Effector memory CD8-positive, alpha-beta T cell (primary cell): ENCODE data around the gene EIF4H.
"Not testable (repeated sequence)": the region's sequence is repeated elsewhere in the genome, so short reads cannot be mapped to it uniquely, and the experiment has no call there.

ENCODE experiments used
- ATAC-seq: fragments of 150-1000 bp; cut with Tn5 transposase; replicated peaks from 2 replicates; pipeline ENCODE4 v1.10.0; 2021; ENCODE audit warnings: mild to moderate bottlenecking, moderate library complexity
- DNase-seq, 3 experiments: peaks; one replicate each; pipeline ENCODE4 v3.0.0; 2021
- H3K27ac Mint-ChIP-seq, 2 donors: one replicate each; pipeline ENCODE4 v1.8.0; 2022; ENCODE audit warnings: mild to moderate bottlenecking in 2 of 2, mixed read lengths in 2 of 2, moderate library complexity in 2 of 2
- H3K27me3 Mint-ChIP-seq, 2 donors: one replicate each; pipeline ENCODE4 v1.8.0; 2022; ENCODE audit warnings: mixed read lengths in 2 of 2
- H3K36me3 Mint-ChIP-seq: one replicate; pipeline ENCODE4 v1.8.0; 2022; ENCODE audit warnings: mild to moderate bottlenecking, moderate library complexity, mixed read lengths; ENCODE audit not compliant: insufficient read depth
- H3K4me1 Mint-ChIP-seq, 2 donors: one replicate each; pipeline ENCODE4 v1.8.0; 2022; ENCODE audit warnings: low read depth in 2 of 2, mixed read lengths in 2 of 2
- H3K4me3 Mint-ChIP-seq, 2 donors: one replicate each; pipeline ENCODE4 v1.8.0; 2022; ENCODE audit warnings: mild to moderate bottlenecking in 2 of 2, mixed read lengths in 2 of 2, moderate library complexity in 2 of 2
- H3K9me3 Mint-ChIP-seq, 2 donors: one replicate each; pipeline ENCODE4 v1.8.0; 2022; ENCODE audit warnings: mixed read lengths in 2 of 2

EIF4H gene

DNA sequence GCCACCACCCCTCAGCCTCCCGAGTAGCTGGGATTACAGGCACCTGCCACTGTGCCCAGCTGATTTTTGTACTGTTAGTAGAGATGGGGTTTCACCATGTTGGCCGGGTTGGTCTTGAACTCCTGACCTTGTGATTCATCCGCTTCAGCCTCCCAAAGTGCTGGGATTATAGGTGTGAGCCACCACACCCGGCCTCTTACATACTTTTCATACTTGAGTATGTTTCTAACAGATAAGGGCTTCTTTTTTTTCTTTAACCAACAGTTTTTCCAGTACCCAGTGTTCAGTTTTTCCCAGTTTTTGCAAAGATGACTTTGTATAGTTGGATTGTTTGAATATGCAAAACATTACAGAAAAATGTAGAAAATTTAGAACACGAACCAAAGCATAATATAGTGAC is 7.7 kb downstream of the EIF4H start:
- Mint-ChIP-seq H3K4me1 (peaks cover 62 to 81% of the 10 kb centered on the region in 2 donors), H3K9me3 (no peaks in the 10 kb centered on the region), H3K27ac (peak overlapping the region; percentile 52 to 78), H3K4me3 (peak overlapping the region; percentile 23 to 44), H3K36me3 (peaks cover 64% of the 10 kb centered on the region), H3K27me3 (no peaks in the 10 kb centered on the region)
- ATAC-seq, result no peak
- DNase-seq, result no peak

DNA sequence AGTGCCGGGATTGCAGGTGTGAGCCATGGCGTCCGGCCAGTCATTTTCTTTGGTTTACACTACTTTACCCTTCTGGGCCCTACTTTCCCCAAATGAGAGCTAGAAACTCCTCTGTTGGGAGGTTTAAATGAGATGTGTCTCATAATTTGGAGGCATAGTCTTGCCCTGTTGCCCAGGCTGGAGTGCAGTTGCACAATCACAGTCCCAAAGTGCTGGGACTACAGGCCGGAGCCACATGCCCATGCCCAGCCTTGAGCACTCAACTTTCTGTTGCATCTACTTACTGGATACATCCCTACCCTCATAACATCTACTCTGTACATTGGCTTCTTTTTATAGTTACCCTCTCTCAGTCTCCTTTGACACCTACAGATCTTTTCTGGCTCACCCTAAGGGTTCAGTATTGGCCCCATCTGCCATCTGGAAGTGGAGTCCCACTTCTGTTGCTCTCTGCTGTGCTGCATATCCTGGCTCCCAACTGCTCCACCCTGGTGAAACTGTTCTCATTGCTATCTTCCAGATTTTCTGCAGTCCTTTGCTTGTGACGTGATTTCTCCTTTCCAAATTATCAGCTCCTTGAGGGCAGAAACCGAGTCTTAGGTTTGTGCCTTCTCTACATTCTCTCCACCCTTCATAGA is 8.4 kb downstream of the EIF4H start:
- Mint-ChIP-seq H3K27ac (peak overlapping the region; percentile 52 to 67), H3K9me3 (no peaks in the 10 kb centered on the region), H3K27me3 (no peaks in the 10 kb centered on the region), H3K36me3 (peaks cover 63% of the 10 kb centered on the region), H3K4me1 (peaks cover 63 to 80% of the 10 kb centered on the region in 2 donors), H3K4me3 (peak overlapping the region; percentile 19 to 44)
- ATAC-seq (no peak), DNase-seq (no peak)

DNA sequence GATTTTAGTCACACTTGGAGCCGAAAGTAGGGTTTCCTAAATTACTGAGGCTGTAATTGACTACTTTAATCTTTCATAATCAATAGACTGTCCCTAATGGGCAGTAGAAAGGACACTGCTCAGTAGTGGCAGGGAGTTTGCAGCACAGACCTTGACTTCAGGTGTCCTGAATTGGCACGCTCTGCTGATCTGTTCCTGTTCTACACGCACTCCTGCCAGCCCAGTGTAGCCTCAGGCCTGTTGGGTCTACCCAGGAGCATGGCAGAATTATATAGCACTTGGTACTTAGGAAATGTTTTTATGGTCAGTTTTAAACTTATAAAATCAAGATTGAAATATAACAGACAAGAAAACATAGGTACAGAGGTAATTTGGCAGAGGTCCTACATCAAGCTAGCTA is 9.0 kb downstream of the EIF4H start:
- no peak for ATAC-seq
- Mint-ChIP-seq H3K36me3 (peaks cover 63% of the 10 kb centered on the region), H3K4me3 (peak overlapping the region; percentile 19 to 44)

DNA sequence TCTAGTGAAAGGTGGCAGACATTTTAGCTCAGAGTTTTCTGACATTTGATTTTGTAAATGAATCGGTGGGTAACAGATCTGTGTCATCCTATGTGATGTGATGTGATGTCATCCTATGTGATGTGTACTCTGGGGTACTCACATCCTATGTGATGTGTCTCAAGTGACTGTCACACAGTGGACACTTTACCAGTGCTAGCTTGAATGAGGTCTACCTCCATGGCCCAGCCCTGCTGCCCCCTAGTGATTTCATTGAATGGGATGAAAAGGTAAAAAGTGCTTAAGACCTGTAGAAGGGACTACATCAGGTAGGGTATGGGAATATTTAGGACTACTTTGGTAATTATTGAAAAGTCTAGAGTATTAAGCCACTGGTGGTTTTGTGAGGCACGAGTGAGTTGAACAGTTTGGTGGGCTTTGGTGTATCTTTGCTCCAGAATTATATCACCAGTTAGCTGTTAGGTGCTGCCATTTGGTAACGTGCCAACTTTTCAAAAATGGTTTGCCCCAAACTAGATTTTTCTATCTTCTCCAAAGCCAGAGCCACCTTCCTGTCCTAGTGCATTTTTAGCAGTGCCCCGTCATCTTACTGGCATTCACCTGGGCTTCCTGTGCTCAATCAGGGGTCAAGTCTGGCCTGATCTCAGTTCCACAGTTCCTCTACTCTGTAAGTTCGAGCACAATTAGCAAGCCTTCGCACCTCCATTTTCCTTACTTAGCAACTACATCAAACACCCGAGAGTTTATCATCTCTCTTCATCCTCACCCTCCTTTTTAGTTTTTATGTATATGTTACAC is 9.7 kb downstream of the EIF4H start:
- DNase-seq (peak in 1 of 3 experiments; percentile 16), ATAC-seq (peak; percentile 74)
- H3K27me3 Mint-ChIP-seq, result no peaks in the 10 kb centered on the region
- peaks cover 63% of the 10 kb centered on the region for H3K36me3 Mint-ChIP-seq
- H3K9me3 Mint-ChIP-seq, result no peaks in the 10 kb centered on the region
- H3K4me1 Mint-ChIP-seq, result peaks cover 63 to 81% of the 10 kb centered on the region in 2 donors
- peak overlapping the region; percentile 52 to 67 for H3K27ac Mint-ChIP-seq
- H3K4me3 Mint-ChIP-seq, result peak overlapping the region; percentile 40 to 47

More for the DNA sequence above, 9.0 kb downstream of the EIF4H start:
- H3K9me3 Mint-ChIP-seq, result no peaks in the 10 kb centered on the region
- no peaks in the 10 kb centered on the region for H3K27me3 Mint-ChIP-seq
- H3K27ac Mint-ChIP-seq, result peak overlapping the region; percentile 52 to 67
- DNase-seq, result no peak
- peaks cover 63 to 80% of the 10 kb centered on the region in 2 donors for H3K4me1 Mint-ChIP-seq

DNA sequence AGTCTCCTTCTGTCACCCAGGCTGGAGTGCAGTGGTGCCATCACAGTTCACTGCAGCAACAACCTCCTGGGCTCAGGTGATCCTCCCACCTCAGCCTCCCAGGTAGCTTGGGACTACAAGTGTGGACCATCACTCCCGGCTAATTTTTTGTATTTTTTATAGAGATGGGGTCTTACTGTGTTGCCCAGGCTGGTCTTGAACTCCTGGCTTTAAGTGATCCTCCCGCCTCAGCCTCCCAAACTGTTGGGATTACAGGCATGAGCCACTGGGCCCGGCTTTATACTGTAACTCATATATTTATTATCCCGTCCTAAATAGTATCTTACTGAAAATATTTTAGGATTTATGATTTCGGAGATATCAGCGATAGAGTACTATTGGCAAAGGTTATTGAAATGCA is 10.9 kb downstream of the EIF4H start:
- Mint-ChIP-seq H3K9me3 (no peaks in the 10 kb centered on the region), H3K36me3 (peaks cover 67% of the 10 kb centered on the region), H3K27ac (peak overlapping the region; percentile 52 to 67), H3K27me3 (no peaks in the 10 kb centered on the region), H3K4me3 (peak overlapping the region; percentile 47 to 48), H3K4me1 (peaks cover 60 to 74% of the 10 kb centered on the region in 2 donors)
- ATAC-seq (no peak), DNase-seq (no peak)

DNA sequence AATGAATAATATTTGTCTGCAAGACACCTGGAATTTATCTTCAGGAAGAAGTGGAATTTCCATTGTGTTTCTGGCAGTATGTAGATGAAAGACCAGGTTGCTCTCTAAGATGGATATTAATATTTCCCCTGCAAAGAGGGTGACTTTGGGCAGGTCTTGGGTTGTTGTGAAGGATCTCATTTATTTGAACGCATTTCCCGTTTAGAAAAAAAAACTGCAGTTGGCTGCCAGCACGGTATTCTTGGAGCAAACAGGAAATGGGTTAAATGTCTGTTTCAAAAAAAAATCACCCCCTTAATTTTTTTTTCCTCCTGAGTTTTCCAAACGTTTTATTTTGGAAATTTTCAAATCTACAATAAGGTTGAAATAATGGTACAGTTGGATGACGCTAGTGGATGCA is 11.5 kb downstream of the EIF4H start:
- Mint-ChIP-seq H3K4me1 (peaks cover 58 to 68% of the 10 kb centered on the region in 2 donors), H3K4me3 (peak overlapping the region; percentile 47 to 48), H3K36me3 (peaks cover 69% of the 10 kb centered on the region), H3K27ac (peak overlapping the region in 1 of 2 donors; percentile 67), H3K9me3 (no peaks in the 10 kb centered on the region), H3K27me3 (no peaks in the 10 kb centered on the region)
- ATAC-seq (no peak), DNase-seq (no peak)

DNA sequence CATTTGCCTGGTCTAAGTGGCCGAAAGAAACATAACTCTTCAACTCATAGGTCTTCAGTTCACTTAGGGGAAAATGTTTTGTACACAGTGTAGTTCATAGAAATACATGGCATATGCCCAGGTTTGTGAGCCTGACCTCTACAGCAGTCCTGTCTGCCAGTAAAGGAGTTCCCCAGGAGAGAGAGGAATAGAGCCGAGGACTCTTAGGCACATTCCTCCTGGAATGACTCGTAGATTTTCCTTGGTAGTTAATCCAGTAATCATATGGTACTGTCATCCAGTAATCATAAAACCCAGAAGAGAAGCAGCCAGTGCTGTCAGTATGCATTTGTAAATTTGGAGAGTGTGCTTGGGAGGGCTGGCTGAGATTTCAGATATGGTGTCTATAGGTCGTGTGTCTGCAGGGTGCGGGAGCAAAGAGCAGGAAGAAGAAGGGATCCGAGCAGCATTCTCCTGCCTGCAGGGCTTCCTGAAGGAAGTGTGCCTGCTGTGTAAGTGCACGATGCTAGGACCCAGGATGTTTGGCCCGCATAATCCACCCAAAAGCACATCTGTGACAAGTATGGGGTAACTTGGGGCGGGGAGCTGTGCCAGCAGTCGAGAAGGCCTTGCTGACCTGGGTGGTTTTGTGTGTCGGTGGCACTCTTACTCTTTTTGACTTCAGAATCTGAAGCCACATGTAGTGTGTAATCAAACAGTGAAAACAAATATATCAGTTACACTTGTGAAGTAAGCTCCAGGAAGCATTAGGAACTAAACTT is 13.9 kb downstream of the EIF4H start:
- DNase-seq, result no peak
- no peak for ATAC-seq
- H3K27ac Mint-ChIP-seq, result peak overlapping the region in 1 of 2 donors; percentile 72
- H3K9me3 Mint-ChIP-seq, result no peaks in the 10 kb centered on the region
- H3K4me3 Mint-ChIP-seq, result no peak overlapping the region
- no peaks in the 10 kb centered on the region for H3K27me3 Mint-ChIP-seq
- peaks cover 78% of the 10 kb centered on the region for H3K36me3 Mint-ChIP-seq
- H3K4me1 Mint-ChIP-seq, result peaks cover 42 to 44% of the 10 kb centered on the region in 2 donors

DNA sequence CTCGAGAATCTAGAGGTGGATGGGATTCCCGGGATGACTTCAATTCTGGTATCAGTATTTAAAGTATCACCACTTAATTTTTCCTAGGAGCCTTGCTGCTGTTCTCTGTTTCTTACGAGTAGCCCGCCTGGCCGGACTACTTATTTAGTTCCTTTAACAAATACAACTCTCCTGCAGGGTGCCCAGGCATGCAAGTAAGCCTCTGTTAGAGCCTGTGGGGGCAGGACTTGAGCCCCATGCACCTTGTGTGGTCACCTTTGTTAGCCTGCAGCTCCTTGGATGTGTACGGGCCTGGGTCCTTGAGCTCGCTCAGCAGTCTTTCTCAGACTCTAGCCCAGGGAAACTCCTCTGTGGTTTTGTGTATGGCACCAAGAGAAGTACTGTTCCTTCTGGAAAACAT is 16.1 kb downstream of the EIF4H start:
- no peaks in the 10 kb centered on the region for H3K27me3 Mint-ChIP-seq
- ATAC-seq (no peak), DNase-seq (no peak)
- H3K4me1 Mint-ChIP-seq, result peaks cover 25 to 28% of the 10 kb centered on the region in 2 donors
- no peak overlapping the region for H3K27ac Mint-ChIP-seq
- no peaks in the 10 kb centered on the region for H3K9me3 Mint-ChIP-seq
- no peak overlapping the region for H3K4me3 Mint-ChIP-seq
- H3K36me3 Mint-ChIP-seq, result peaks cover 91% of the 10 kb centered on the region

DNA sequence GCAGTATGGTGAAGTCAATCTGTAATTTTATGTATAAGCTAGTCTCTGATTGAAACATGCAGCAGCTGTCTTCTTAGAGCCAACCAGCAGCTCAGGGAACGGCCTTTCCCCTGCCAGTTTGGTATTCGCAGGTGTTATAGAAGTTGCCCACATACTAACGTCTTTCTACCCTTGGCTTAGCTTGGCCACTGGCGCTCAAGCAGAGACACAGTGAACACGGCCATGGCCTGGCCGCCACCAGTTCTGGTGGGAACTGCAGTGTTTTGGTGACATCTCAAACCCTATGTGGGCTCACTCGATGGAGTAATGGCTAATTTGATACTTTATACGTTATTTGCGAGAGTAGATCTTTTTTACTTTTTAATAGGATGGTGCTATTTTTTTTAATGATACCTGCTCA is 17.1 kb downstream of the EIF4H start:
- no peaks in the 10 kb centered on the region for H3K27me3 Mint-ChIP-seq
- H3K4me3 Mint-ChIP-seq, result no peak overlapping the region
- peaks cover 94% of the 10 kb centered on the region for H3K36me3 Mint-ChIP-seq
- no peak for DNase-seq
- peaks cover 24 to 26% of the 10 kb centered on the region in 2 donors for H3K4me1 Mint-ChIP-seq
- no peak for ATAC-seq
- H3K27ac Mint-ChIP-seq, result no peak overlapping the region
- no peaks in the 10 kb centered on the region for H3K9me3 Mint-ChIP-seq

DNA sequence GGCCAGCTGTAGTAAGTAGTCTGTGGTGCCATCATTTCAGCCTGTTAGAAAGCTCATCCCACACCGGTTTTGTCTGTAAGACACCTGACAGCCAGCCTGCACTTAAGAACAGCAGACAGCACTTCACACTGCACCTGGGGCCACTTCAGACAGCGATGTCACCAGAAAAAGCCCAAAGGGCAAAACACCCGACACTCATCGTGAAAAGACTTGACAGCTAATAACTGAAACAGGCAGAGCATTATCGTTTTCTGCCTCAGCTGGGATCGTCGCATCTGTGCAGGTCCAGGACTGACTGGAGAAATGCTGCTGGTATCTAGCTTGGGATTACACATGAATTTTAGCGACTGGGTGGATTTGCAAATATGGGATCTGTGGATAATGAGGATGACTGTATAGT is 18.9 kb downstream of the EIF4H start:
- no peaks in the 10 kb centered on the region for H3K9me3 Mint-ChIP-seq
- DNase-seq, result no peak
- H3K27ac Mint-ChIP-seq, result peak overlapping the region; percentile 20 to 38
- no peak for ATAC-seq
- H3K4me1 Mint-ChIP-seq, result peaks cover 11 to 17% of the 10 kb centered on the region in 2 donors
- no peaks in the 10 kb centered on the region for H3K27me3 Mint-ChIP-seq
- H3K36me3 Mint-ChIP-seq, result peaks cover 97% of the 10 kb centered on the region
- H3K4me3 Mint-ChIP-seq, result no peak overlapping the region

DNA sequence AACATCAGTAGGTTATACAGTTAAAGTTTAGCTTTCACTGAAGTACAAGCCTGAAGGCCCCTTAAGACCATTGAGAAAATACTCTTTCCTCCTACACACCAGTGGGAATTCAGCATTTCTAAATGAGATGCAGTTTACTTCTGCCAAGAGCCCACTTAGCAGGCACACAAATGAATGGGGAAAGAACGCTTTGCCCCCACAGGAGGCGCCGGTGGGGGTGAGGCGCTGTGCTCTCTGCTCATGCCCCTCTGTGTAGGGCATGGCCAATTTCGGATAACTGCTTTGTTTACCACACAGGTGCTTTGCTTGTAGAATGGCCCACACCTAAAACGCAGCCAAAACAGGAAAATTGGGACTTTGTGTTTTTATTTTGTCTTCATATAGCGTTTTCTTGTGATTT is 19.8 kb downstream of the EIF4H start:
- peaks cover 97% of the 10 kb centered on the region for H3K36me3 Mint-ChIP-seq
- H3K27ac Mint-ChIP-seq, result peak overlapping the region; percentile 38
- H3K27me3 Mint-ChIP-seq, result no peaks in the 10 kb centered on the region
- peak overlapping the region in 1 of 2 donors; percentile 23 for H3K4me3 Mint-ChIP-seq
- peaks cover 4 to 9% of the 10 kb centered on the region in 2 donors for H3K4me1 Mint-ChIP-seq
- no peaks in the 10 kb centered on the region for H3K9me3 Mint-ChIP-seq
- ATAC-seq, result no peak
- no peak for DNase-seq

DNA sequence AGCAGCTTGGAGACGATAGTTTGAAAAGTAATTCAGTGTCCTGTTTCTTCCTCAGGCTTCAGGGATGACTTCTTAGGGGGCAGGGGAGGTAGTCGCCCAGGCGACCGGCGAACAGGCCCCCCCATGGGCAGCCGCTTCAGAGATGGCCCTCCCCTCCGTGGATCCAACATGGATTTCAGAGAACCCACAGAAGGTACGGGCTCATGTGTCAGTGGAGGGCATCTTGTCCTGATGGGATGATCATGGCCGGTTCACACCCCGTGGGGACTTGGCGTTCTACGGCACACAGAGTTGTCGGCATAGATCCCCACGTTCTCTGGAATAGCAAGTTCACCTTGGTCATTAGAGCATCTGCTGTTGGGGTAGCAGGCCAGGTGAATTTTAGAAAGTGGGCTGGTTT is 20.5 kb downstream of the EIF4H start:
- Mint-ChIP-seq H3K4me1 (peaks cover 3 to 8% of the 10 kb centered on the region in 2 donors), H3K36me3 (peaks cover 96% of the 10 kb centered on the region), H3K4me3 (peak overlapping the region; percentile 29 to 49), H3K27me3 (no peaks in the 10 kb centered on the region), H3K27ac (peak overlapping the region; percentile 73 to 80), H3K9me3 (no peaks in the 10 kb centered on the region)
- ATAC-seq, result no peak
- DNase-seq, result no peak

DNA sequence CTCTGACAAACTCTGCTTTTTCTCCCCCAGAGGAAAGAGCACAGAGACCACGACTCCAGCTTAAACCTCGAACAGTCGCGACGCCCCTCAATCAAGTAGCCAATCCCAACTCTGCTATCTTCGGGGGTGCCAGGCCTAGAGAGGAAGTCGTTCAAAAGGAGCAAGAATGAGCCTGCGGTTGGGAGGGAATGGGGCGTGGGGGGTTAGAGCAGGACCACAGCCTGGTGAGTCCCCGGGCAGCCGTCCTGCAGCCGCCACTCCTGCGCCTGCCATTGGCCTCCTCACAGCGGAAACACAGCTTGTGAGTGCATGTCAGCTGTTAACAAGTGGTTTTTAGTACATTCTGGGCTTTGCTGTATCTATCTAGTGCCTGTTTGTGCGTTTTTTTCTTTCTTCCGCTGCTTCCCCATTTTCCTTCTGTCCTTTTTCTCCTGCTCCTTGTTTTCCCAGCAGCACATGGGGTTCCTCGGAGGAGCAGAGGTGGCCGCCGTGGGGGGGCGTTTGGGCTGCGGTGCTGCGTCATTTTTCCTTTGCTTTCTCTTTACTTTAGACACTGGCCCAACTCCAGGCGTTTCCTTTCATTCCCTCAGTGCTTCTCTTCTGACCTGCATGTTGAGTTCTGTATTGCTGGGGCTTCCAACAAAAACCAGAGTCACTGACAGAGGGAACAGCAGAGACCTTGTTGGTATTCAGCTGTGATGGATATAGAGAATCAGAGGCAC is 21.1 kb downstream of the EIF4H start:
- H3K9me3 Mint-ChIP-seq, H3K4me1 Mint-ChIP-seq, H3K27me3 Mint-ChIP-seq: not testable (repeated sequence)
- Mint-ChIP-seq H3K36me3 (peaks cover 90% of the 10 kb centered on the region), H3K27ac (peak overlapping the region; percentile 73 to 80), H3K4me3 (peak overlapping the region; percentile 36 to 61)
- peak; percentile 70 for ATAC-seq
- peak in 1 of 3 experiments; percentile 32 for DNase-seq
